HG03196 (cell line): ENCODE results near the gene SPRR4.
A peak's percentile ranks its signal among the peaks of the same experiment; 100 is the strongest.

Experiments
- ATAC-seq: cut with Tn5 transposase; IDR thresholded peaks from one replicate; pipeline ENCODE4 v1.9.1; 2021; ENCODE audit not compliant: unreplicated experiment

SPRR4 gene

GRCh38 chr1:152965853-152966252, 4.6 kb upstream of the SPRR4 start:
- ATAC-seq = no peak

- no peak for ATAC-seq
These were observed 3.2 kb upstream of the SPRR4 start for GRCh38 chr1:152967201-152967600.

- peak; percentile 67 for ATAC-seq
These were observed 2.2 kb upstream of the SPRR4 start for GRCh38 chr1:152968248-152968647.

- ATAC-seq = no peak
These were observed 1.4 kb upstream of the SPRR4 start for GRCh38 chr1:152969036-152969435.

- ATAC-seq = no peak
These were observed 1.9 kb downstream of the SPRR4 start for GRCh38 chr1:152972196-152972886.

- no peak for ATAC-seq
These were observed 6.2 kb downstream of the SPRR4 start for GRCh38 chr1:152976688-152977087.

GRCh38 chr1:152977614-152978013, 7.2 kb downstream of the SPRR4 start:
- no peak for ATAC-seq

GRCh38 chr1:152980676-152981075, 10.2 kb downstream of the SPRR4 start:
- ATAC-seq = no peak

GRCh38 chr1:152981146-152981871, 10.9 kb downstream of the SPRR4 start:
- ATAC-seq = no peak

- ATAC-seq = no peak
These were observed 11.6 kb downstream of the SPRR4 start for GRCh38 chr1:152982076-152982475.

GRCh38 chr1:152983234-152983633, 12.8 kb downstream of the SPRR4 start:
- no peak for ATAC-seq

- ATAC-seq = no peak
These were observed 13.3 kb downstream of the SPRR4 start, which contains the start of gene SPRR1A for GRCh38 chr1:152983743-152984142. Gene SPRR1A, plus strand, starts transcription at chr1:152984081. Its CDS starts 1,150 bp downstream, at chr1:152985231.

GRCh38 chr1:152986578-152986977, 16.1 kb downstream of the SPRR4 start:
- ATAC-seq = no peak

- no peak for ATAC-seq
These were observed 22.7 kb downstream of the SPRR4 start for GRCh38 chr1:152993186-152993585.

- ATAC-seq = no peak
These were observed 25.4 kb downstream of the SPRR4 start for GRCh38 chr1:152995842-152996241.

GRCh38 chr1:152996633-152997400, 26.4 kb downstream of the SPRR4 start:
- no peak for ATAC-seq

- no peak for ATAC-seq
These were observed 27.5 kb downstream of the SPRR4 start for GRCh38 chr1:152997901-152998300.

- no peak for ATAC-seq
These were observed 28.0 kb downstream of the SPRR4 start for GRCh38 chr1:152998476-152998875.

- no peak for ATAC-seq
These were observed 29.4 kb downstream of the SPRR4 start for GRCh38 chr1:152999818-153000217.

- no peak for ATAC-seq
These were observed 29.8 kb downstream of the SPRR4 start for GRCh38 chr1:153000294-153000693.

GRCh38 chr1:153001382-153001781, 30.9 kb downstream of the SPRR4 start, which contains the start of gene SPRR3:
Gene SPRR3, plus strand, starts transcription at chr1:153001749. Its CDS starts 1,272 bp downstream, at chr1:153003021.
- no peak for ATAC-seq
